ENCODE data around the gene DOCK8. TPM values are rescaled to one million over a fixed set of nuclear protein-coding genes. Genes with fewer than 3 reads are reported as not detected.
"Not testable (repeated sequence)": the region's sequence is repeated elsewhere in the genome, so short reads cannot be mapped to it uniquely, and the experiment has no call there.

DOCK8 gene
- total RNA-seq, 1 donor from 2014 or later: 12.5 TPM

DNA sequence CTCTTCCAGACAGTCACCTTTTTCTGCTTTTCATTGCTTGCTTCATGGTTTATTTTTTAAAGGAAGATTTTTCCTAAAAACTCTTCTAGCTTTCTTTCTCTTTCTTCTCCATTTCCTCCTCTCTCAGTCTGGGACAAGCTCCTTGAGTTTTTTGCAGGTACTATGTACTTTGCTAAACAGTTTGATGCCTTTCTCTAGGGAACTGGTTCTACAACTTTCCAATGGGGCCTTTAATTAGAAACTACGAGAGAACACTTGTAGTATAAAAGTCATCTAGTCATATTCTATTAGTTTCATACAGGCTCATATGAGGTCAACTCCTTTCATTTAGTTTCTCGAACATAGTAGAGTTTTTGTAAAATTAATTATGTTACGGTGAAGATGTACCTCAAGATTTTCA is 189.6 kb downstream of the DOCK8 start:
- DNase-seq (ENCODE audit: extremely low read depth, low read depth, low spot score): no peak

DNA sequence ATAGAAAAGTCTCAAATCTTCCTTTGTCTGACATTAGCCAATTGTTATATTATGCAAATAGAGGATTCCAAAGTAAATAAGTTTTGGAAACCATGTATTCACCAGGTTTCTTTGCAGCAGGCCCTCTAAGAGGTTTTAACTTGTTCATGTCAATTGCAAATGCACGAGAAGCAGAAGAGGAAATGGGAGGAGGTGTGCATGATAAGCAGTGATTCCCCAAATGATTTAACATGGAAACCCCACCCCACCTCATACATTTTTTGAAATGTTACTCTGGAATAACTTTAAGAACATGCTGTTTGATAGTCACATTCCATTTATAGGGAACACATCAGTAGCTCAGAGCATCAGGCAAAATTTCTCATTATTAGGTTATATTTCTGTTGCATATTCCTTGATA is 190.7 kb downstream of the DOCK8 start:
- no peak for DNase-seq (ENCODE audit: extremely low read depth, low read depth, low spot score)

DNA sequence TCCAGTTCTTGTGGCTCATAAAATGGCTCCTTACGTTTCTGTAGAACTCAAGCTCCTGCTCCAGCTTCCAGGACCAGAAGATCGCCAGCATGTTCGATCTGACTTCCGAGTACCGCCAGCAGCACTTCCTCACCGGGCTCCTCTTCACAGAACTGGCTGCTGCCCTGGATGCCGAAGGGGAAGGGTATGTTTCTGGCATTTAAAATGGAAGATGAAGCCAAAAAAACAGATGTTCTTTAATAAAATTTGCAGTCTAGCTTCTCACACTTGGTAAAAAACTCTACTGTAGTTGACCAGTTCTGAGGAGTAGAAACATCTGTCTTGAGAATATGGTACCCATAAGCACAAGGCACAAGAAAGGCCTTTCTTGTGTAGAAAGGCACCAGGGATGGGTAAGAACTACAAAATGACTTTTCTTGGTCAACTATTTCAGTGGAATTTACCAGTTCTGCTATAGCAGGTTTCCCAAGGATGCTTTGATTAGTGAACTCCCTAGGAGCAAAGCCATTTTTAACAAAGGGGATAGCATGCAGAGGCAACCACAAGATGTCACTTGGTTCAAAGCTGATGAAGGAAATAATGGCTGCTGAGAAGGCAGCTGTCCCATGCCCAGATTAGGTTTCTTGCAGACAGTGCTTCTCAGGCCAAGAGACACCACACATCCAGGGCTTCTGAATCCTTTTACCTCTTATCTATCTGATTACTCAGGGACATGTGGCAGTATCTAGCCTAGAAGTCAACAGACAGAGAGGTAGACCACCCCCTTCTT is 192.4 kb downstream of the DOCK8 start:
- no peak for DNase-seq (ENCODE audit: extremely low read depth, low read depth, low spot score)

DNA sequence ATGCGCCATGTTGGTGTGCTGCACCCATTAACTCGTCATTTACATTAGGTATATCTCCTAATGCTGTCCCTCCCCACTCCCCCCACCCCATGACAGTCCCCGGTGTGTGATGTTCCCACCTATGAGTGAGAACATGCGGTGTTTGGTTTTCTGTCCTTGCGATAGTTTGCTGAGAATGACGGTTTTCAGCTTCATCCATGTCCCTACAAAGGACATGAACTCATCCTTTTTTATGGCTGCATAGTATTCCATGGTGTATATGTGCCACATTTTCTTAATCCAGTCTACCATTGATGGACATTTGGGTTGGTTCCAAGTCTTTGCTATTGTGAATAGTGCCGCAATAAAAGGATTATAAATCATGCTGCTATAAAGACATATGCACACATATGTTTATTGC is 195.0 kb downstream of the DOCK8 start:
- not testable (repeated sequence) for DNase-seq (ENCODE audit: extremely low read depth, low read depth, low spot score)

DNA sequence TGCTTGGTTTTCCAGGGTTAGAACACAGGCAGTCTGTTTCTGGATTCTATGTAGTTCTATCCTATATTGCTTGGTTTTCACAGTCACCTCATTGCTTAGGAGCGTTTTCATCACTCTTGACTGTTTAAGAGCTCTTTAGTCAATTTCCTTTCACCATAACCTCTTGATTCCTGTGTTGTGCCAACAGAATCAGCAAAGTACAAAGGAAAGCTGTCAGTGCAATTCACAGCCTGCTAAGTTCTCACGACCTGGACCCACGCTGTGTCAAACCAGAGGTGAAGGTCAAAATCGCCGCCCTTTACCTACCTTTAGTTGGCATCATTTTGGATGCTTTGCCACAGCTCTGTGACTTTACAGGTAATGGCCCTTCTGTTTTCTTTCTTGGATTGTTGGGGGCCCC is 199.9 kb downstream of the DOCK8 start:
- no peak for DNase-seq (ENCODE audit: extremely low read depth, low read depth, low spot score)

DNA sequence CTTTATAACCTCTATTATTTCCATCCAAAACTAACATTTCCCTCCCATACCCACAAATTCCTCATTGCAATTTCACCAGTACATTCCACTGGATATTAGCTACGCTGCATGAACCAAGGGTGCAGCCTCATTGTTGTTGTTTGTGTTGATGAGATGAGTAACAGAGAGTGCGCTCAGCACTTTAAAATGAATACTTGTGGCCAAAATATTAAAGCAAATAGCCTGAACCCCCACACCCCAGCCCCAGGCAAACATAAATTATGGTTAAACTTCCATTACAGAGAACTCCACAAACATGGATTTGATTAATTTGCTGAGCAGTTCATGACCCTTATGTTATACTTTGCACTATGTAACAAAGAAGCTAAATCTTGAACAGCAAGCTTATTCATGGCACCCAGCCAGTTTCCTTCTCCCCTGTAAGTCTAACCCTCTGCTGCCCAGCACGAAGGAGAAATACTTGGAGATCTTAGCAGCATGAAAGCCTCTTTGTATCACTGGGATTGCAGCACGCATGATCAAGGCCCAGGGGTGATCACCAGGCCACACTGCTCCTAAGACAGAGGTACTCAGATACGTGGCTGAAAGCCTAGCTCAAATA is 205.0 kb downstream of the DOCK8 start:
- no peak for DNase-seq (ENCODE audit: extremely low read depth, low read depth, low spot score)

DNA sequence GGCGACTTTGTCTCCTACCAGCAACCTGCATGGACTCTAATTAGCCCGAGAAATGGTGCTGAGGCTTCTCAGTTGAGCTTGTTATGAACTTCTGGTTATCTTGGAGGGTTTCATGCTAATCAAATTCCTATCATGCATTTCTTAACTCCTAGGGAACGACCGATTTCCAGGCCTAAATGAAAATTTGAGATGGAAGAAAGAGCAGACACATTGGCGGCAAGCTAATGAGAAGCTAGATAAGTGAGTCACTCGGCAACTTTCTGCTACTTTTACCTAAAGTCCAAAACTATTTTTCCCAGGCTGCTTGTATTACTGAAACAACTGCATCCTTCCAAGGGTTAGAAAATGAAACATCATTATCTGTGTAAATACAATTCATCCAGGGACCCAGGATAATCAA is 207.2 kb downstream of the DOCK8 start:
- DNase-seq (ENCODE audit: extremely low read depth, low read depth, low spot score): no peak

DNA sequence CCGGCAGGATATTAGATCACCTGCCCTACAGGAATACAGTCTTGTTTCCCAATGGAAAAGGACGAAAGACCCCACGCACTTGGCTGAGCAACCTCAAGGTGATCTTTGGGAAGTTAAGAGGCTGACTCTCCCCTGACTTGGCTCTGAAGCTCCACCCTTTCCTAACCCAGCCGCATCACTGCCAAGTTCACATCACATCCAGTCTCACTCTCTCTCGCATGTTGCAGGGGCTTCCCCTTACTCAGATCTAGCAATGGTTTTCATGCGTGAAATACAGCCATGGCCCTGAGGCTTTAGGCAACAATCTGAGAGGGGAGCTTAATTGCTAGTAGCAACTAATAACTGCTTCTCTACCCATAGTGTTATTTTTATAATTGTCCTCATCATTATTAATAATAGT is 211.6 kb downstream of the DOCK8 start:
- no peak for DNase-seq (ENCODE audit: extremely low read depth, low read depth, low spot score)

DNA sequence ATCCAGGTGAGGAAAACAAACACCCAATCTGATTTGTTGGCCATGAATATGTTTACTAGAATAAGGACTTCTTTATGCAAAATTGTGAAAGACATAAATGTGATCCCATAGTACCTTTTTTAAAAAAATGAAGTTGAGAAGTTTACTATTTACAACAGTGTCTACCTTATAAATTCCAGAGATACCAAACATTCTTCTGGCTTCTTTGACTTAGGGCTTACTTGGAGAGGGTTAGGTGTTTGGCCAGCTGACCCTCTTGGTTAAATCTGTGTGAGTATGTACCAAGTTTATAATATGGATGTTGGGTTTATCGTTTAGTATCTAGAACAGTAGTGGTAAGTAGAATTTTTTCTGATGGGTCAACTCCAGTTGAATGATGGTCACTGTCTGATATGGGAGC is 212.3 kb downstream of the DOCK8 start:
- DNase-seq (ENCODE audit: extremely low read depth, low read depth, low spot score): no peak

DNA sequence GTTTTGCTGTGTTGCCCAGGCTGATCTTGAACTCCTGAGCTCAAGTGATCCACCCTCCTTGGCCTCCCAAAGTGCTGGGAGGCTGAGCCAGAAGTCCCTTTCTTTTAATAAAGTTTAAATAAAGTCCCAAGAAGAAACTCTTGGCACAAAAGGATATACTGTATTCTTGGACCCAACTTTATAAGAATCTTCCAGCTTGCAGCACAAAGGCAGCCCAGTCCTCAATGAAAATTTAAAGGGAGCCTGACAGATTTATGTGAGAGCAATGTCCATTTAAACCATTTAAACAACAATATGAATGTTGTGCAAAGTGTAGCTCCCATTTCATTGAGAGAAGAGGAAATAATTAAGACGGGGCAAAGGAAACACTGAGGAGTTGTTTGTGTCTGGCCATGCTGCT is 217.0 kb downstream of the DOCK8 start:
- DNase-seq (ENCODE audit: extremely low read depth, low read depth, low spot score): no peak

DNA sequence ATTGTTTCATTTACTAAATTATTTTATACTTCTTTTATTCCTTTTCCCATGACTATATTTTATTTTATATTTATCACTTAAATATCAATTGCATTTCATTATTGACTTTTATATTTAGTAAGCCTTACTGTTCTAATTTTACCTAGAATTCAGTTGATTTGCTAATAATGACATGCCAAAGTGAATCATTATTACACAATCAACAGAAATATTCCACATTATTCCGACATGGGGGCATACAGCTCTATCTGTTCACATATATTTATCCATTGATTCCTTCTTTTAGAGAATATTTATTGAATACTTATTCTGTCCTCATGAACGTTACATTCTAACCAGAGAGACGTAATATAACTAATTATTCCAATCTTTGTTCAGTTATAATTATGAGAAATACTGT is 221.8 kb downstream of the DOCK8 start:
- no peak for DNase-seq (ENCODE audit: extremely low read depth, low read depth, low spot score)

DNA sequence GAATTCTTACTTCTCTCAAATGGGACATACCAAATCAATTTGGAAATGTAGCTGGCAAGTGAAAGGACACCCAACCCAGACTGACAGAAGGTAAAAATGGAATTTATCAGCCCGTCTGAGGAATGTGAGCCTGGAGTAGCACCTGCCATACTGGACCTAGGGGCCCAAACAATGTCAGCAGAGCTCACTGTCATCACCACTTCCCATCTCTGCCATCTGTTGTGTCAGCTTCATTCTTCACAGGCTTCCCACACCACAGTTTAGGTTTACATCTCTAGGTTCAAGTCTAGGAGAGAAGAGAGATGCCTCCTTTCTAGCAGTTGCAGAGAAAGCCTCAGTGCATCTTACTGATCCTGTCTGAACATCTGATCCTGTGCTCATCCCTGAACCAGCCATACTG is 222.4 kb downstream of the DOCK8 start:
- DNase-seq (ENCODE audit: extremely low read depth, low read depth, low spot score): no peak

DNA sequence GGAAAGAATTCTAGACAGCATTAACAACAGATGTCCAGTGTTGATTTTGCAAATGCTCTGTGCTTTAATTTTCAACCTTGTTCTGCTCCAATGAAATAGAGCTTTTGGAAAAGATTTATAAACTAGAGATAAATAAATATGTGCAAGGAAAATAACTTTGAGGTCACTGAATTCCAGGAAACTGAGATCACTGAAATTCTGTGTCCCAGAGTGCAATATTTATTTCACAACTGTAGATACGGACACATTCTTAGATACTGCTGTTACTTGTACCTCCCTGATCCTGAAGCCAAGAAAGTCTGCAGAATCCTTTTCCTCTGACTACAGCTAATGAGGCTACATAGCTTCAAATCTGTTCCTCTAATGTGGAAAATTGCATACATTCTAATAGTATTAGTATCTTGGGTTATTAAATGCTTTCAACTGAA is 222.9 kb downstream of the DOCK8 start:
- no peak for DNase-seq (ENCODE audit: extremely low read depth, low read depth, low spot score)

DNA sequence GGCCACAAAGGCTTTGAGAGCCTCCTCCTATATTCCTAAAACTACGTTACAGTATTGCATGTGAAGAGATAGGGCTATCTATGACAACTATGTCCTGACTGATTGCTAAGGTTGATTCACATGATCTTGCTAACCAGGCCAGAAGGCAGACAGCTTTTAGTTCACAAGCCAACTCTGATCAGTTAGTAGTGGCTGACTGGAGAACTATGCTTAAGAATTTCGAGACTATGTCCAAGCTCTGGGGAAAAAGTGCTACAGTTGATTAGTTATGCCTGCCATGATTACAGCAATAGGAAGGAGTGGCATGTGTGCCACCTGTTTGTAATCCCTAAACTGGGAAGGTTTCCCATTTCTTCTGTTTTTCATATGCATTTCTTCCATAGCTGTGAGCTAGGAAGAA is 223.4 kb downstream of the DOCK8 start:
- no peak for DNase-seq (ENCODE audit: extremely low read depth, low read depth, low spot score)

DNA sequence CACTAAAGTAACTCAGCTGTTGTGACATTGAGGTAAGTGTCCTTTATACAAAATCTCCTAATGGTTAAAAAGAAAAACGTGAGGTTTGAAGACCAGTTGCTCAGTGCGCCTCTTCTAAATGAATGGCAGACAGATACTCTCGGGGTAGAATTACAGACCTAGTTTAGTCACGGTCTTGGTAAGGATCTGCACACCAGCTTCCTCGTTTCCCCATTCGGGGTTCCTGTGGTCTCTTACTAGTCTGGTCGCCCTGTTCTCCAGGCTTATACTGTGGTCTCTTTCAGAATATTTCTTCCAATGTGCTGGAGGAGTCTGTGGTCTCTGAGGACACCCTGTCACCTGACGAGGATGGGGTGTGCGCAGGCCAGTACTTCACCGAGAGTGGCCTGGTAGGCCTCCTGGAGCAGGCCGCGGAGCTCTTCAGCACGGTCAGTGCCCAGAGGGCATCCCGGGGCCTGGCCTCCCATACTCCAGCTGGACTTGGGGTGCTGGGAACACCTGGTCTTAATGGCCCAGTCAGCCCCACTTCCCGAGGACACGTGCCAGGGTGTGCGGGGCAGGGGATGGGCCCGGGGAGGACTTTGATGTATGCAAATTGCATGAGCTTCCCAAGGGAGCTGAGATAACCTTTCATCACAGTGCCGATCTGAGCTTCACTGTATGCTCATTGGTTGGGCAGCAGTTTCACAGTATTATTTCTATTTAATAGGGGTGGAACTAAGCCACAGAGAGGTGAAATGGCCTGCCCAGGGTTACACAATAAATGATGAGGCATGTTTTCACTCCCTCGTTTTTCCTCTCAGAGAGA is 224.5 kb downstream of the DOCK8 start:
- DNase-seq (ENCODE audit: extremely low read depth, low read depth, low spot score): no peak

DNA sequence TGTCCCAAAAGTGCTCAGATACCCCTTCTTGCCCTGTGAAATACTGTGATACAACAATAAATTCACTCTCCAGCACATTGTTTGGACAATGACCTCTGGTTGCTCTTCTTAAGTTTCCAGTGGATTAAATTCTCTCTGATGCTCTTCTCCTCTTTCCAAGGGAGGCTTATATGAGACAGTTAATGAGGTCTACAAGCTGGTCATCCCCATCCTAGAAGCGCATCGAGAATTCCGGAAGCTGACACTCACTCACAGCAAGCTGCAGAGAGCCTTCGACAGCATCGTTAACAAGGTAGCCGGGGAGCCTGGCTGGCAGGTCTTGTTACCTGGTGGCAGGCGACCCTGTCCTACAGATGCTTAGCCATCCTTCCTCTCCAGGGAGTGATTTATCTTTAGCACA is 226.5 kb downstream of the DOCK8 start:
- no peak for DNase-seq (ENCODE audit: extremely low read depth, low read depth, low spot score)

DNA sequence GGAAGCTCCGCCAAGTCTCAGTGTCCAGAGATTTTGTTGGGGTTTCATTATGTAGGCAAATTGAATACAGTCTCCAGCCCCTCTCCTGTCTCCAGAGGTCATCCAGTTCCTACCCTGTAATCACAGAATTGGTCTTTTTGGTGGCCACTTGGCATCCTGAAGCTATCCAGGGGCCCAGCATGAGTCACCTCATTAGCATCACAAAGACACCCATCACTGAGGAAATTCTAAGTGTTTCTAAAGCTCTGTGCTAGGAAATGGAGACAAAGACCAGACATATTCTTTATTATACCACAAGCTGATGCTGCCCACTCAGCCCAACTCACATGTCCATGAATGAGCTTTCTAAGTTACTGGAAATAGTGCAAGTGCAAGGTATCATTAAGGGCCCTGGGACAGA is 229.9 kb downstream of the DOCK8 start:
- DNase-seq (ENCODE audit: extremely low read depth, low read depth, low spot score): no peak

DNA sequence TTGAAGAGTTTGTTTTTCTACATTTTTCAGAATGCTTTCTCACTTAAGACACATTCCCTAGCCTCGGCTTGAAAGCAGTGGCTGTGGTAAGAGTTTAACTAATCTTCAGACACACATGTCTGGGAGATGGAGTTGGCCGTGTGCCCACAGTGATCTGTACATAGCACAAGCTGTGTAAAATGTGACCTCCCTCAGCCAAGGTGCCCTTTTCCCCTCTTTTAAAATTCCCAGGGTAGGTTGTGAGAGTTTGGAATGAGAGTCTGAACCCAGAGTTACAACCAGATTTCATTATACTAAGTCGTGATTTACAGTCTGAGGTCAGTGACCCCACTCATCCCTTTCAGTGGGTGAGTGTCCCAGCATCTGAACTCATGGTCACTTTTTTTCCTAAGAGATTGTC is 230.4 kb downstream of the DOCK8 start:
- DNase-seq (ENCODE audit: extremely low read depth, low read depth, low spot score): no peak

DNA sequence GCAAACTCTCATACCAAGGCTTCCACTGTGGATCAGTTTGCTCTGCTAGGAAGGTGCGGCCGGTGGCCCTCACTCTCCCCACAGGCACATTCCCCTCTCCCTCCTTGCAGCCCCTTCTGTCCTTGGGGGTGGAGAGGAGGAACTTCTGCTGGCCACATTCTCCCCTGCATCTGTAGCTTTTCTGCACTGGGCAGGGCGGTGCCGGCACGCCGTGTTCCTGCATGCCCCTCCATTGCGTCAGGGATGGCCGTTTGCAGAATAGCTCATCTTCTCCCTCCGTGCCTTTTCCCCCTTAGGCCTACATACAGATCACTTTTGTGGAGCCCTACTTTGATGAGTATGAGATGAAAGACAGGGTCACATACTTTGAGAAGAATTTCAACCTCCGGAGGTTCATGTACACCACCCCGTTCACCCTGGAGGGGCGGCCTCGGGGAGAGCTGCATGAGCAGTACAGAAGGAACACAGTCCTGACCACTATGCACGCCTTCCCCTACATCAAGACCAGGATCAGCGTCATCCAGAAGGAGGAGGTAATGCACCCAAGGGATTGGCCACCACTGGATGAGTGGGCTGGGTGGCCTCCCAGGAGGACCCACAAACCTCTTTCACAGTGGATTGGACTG is 231.5 kb downstream of the DOCK8 start:
- DNase-seq (ENCODE audit: extremely low read depth, low read depth, low spot score): no peak

DNA sequence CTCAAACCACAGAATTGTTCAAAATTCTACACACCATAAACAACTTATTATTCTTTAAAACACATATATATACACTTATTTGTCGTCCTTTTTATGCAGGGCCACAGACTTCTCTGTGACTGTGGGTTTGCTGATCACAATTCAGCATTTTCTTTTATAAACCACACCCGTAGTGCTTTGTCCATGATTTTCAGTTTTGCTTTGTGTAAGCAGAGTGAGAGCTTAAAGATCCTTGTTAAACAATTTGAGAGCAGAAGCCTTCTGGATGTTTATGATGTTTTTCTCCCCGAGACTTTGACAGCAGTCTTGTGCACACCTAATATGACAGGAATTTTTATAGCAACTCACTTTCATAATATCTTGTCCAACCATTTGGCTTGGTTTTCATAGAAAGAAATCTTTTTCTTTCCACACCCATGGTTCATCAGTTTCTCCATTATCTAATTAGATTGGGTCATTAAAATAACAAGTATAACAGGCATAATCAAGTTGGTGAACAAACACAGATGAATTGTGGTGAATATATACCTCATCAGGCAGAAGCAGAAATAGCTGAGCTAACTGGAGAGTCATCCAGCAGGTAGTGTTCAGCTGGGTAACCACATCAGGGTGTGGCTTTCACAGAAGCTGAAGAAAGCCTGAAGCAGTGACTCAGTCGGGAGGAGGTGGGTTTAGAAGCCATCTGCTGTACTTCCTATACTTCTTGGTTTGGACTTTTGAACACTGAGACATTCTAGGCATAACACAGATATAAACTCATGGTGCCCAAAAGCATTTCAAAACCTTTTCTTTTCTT is 232.8 kb downstream of the DOCK8 start:
- no peak for DNase-seq (ENCODE audit: extremely low read depth, low read depth, low spot score)

DNA sequence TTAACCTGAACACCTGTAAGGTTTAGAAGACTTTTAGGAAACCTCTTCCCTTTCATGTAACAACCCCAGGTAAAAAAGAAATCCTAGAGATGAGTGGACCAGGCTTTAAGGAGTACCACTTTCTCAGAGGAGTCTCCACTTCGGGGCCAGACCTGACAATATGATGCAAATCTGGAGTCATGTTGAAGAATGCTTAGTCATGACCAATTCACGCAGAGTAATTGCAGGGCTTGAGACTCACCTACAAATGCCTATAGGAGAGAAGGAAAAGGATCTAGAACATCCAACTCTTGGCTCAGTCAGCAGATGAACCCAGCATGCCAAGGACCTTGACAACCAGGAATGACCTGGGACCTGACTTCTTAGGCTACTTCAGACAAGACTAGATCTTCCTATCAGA is 235.4 kb downstream of the DOCK8 start:
- no peak for DNase-seq (ENCODE audit: extremely low read depth, low read depth, low spot score)

Data from glomerular endothelial cell (primary cell).